Endothelial cell of umbilical vein (primary cell): ENCODE measurements around the gene MESP1. TPM values are rescaled to one million over a fixed set of nuclear protein-coding genes. Genes with fewer than 3 reads are reported as not detected.

Experiments used
- BruUV-seq: library from RNA; stranded (reverse); fragments of 400-500 nt; replicated peaks from 2 replicates; lab custom pipeline; 2021; lab: Mats Ljungman, UMichigan
- CTCF ChIA-PET: fragments of 300-600, 350-600 bp; sonication (Branson Sonifier 250); formaldehyde crosslinking; loops from one replicate; lab custom pipeline; 2021; ENCODE audit warnings: antibody characterized with exemption, inconsistent platforms; lab: Charles Lee
- POLR2A ChIA-PET: fragments of 300-600, 350-600 bp; sonication (Branson Sonifier 250); formaldehyde crosslinking; loops from one replicate; lab custom pipeline; 2021; ENCODE audit warnings: antibody characterized with exemption, inconsistent platforms; lab: Charles Lee
- DNase-seq: peaks from one replicate; pipeline ENCODE4 v3.0.0-alpha.2; 2011; ENCODE audit warnings: low read depth, low spot score
- FAIRE-seq: peaks from 2 replicates; lab custom pipeline; 2011; peaks lifted over from hg19 to GRCh38; lab: Jason Lieb, UNC
- H2AFZ ChIP-seq: 2 replicates; pipeline ENCODE4 v1.6.0; 2012; ENCODE audit warnings: low read depth, low read length, control low read depth, inconsistent platforms
- H3K27ac ChIP-seq: 2 replicates; pipeline ENCODE4 v1.5.1; 2011; ENCODE audit warnings: low read depth, mild to moderate bottlenecking, control low read depth, low read length, moderate library complexity; ENCODE audit not compliant: insufficient read depth
- H3K27me3 ChIP-seq, 2 experiments: 2 replicates each; pipeline versions ENCODE4 v1.6.0 to v1.6.1; 2011; ENCODE audit warnings: low read length in 2 of 2, mixed read lengths in 1 of 2; ENCODE audit not compliant: control insufficient read depth in 2 of 2, insufficient read depth in 2 of 2
- H3K36me3 ChIP-seq, 2 experiments: 2 replicates in 1 of 2; 3 replicates in 1 of 2; pipeline ENCODE4 v1.5.1; 2011; ENCODE audit warnings: low read length in 2 of 2, mild to moderate bottlenecking in 1 of 2, moderate library complexity in 1 of 2; ENCODE audit not compliant: control insufficient read depth in 2 of 2, insufficient read depth in 2 of 2; ENCODE audit errors: extremely low read depth in 1 of 2
- H3K4me1 ChIP-seq: 3 replicates; pipeline ENCODE4 v1.5.1; 2011; ENCODE audit warnings: mild to moderate bottlenecking, low read length; ENCODE audit not compliant: control insufficient read depth, insufficient read depth; ENCODE audit errors: extremely low read depth
- H3K4me2 ChIP-seq: 2 replicates; pipeline ENCODE4 v1.6.1; 2011; ENCODE audit warnings: low read length, control low read depth, mixed read lengths; ENCODE audit not compliant: insufficient read depth
- H3K4me3 ChIP-seq, 3 experiments: fragments of 200-600 bp in 1 of 3; sonication (generic), shearing (Covaris generic) in 1 of 3; replicated peaks in 1 of 3; 2 replicates each; pipeline ENCODE4 v1.5.1; 2011 to 2016; ENCODE audit warnings: control low read depth in 3 of 3, low read length in 3 of 3, mild to moderate bottlenecking in 2 of 3, inconsistent platforms in 1 of 3, low read depth in 1 of 3, moderate library complexity in 1 of 3; ENCODE audit not compliant: insufficient read depth in 1 of 3
- H3K79me2 ChIP-seq: 2 replicates; pipeline ENCODE4 v1.6.0; 2012; ENCODE audit warnings: low read length, inconsistent platforms; ENCODE audit not compliant: control insufficient read depth, insufficient read depth
- H3K9ac ChIP-seq: replicated peaks from 2 replicates; pipeline ENCODE3; 2011; ENCODE audit warnings: low read length, control low read depth; ENCODE audit not compliant: insufficient read depth; ENCODE audit errors: extremely low read depth
- H3K9me1 ChIP-seq: replicated peaks from 3 replicates; pipeline ENCODE4 v1.6.0; 2011; ENCODE audit warnings: mild to moderate bottlenecking, low read length; ENCODE audit not compliant: control insufficient read depth, insufficient read depth; ENCODE audit errors: extremely low read depth
- H3K9me3 ChIP-seq: replicated peaks from 2 replicates; pipeline ENCODE4 v1.5.1; 2012; ENCODE audit warnings: low read length, inconsistent platforms; ENCODE audit not compliant: control insufficient read depth, insufficient read depth
- H4K20me1 ChIP-seq: replicated peaks from 2 replicates; pipeline ENCODE3; 2011; ENCODE audit warnings: mild to moderate bottlenecking, low read length; ENCODE audit not compliant: control insufficient read depth, insufficient read depth; ENCODE audit errors: extremely low read depth
- CTCF ChIP-seq, 2 donors: IDR thresholded peaks; 1 replicate in 1 of 2; 2 replicates in 1 of 2; pipeline ENCODE4 v1.5.1; 2011; ENCODE audit warnings: low read length in 2 of 2, mild to moderate bottlenecking in 2 of 2, moderate library complexity in 2 of 2, control low read depth in 1 of 2, inconsistent platforms in 1 of 2, low read depth in 1 of 2; ENCODE audit not compliant: insufficient read depth in 1 of 2; ENCODE audit errors: extremely low read depth in 1 of 2
- EZH2 ChIP-seq: IDR thresholded peaks from 2 replicates; pipeline ENCODE4 v1.6.1; 2012; ENCODE audit warnings: borderline replicate concordance, low read depth, mild to moderate bottlenecking, moderate library complexity, low read length, inconsistent platforms; ENCODE audit not compliant: severe bottlenecking
- FOS ChIP-seq: IDR thresholded peaks from 2 replicates; pipeline ENCODE4 v1.6.1; 2011; ENCODE audit warnings: mild to moderate bottlenecking, low read length, moderate library complexity, borderline replicate concordance; ENCODE audit not compliant: insufficient read depth
- GATA2 ChIP-seq: IDR thresholded peaks from 2 replicates; pipeline ENCODE4 v1.7.0; 2011; ENCODE audit warnings: low read depth, mild to moderate bottlenecking, moderate library complexity, mixed read lengths, low read length; ENCODE audit not compliant: insufficient read length, insufficient read depth
- JUN ChIP-seq: IDR thresholded peaks from 2 replicates; pipeline ENCODE4 v1.6.1; 2011; ENCODE audit warnings: borderline replicate concordance, low read depth; ENCODE audit not compliant: insufficient read length, insufficient read depth
- MAX ChIP-seq: IDR thresholded peaks from 2 replicates; pipeline ENCODE4 v1.6.1; 2011; ENCODE audit not compliant: insufficient read depth, insufficient read length
- MYC ChIP-seq: IDR thresholded peaks from one replicate; pipeline ENCODE4 v1.6.1; 2011; ENCODE audit warnings: mild to moderate bottlenecking, low read depth, low read length
- POLR2A ChIP-seq: IDR thresholded peaks from 2 replicates; pipeline ENCODE4 v1.6.1; 2012; ENCODE audit warnings: low read depth, mild to moderate bottlenecking, control low read depth, low read length
- POLR2AphosphoS5 ChIP-seq: IDR thresholded peaks from 2 replicates; pipeline ENCODE4 v1.6.1; 2012; ENCODE audit warnings: low read depth, mild to moderate bottlenecking, control low read depth, low read length, moderate library complexity; ENCODE audit not compliant: insufficient read depth
- dilution Hi-C: fragments of 300-500 bp; cut with MboI; formaldehyde crosslinking; loops from one replicate; pipeline ENCODE4 v1.15.0; 2019; ENCODE audit warnings: low sequenced_read_pairs; ENCODE audit not compliant: extremely low pct_ligation_motif_present
- intact Hi-C: fragments of 100-400 bp; cut with micrococcal nuclease; formaldehyde crosslinking; loops from one replicate; pipeline ENCODE4 v1.10.0; 2022
- polyA plus RNA-seq, 4 experiments: library from polyadenylated mRNA; depleted of rRNA in 3 of 4; stranded (reverse) in 3 of 4; unstranded in 1 of 4; fragments of >200 nt; gene quantifications; 2 replicates each; pipeline versions ENCODE4 v1.2.1 to v1.2.3, GENCODE V29; 2011 to 2012; ENCODE audit warnings: missing spikeins in 1 of 4
- total RNA-seq: library from RNA; stranded (reverse); gene quantifications from 2 replicates; pipeline ENCODE4 v1.2.3, GENCODE V29; 2021

The MESP1 gene
- total and polyA plus RNA-seq, 2 donors (not counting 3 experiments of a cell fraction or from before 2014, with no cell fraction given) = 0.68 to 1.7 TPM

GRCh38 chr15:89767411-89767915 is 16.4 kb upstream of the MESP1 start:
- H3K79me2 ChIP-seq = no peaks in the 10 kb centered on the region
- no TSS peak for BruUV-seq
- H3K36me3 ChIP-seq = no peaks in the 10 kb centered on the region
- no peak overlapping the region for H3K4me3 ChIP-seq
- no peak overlapping the region for H2AFZ ChIP-seq
- H3K27ac ChIP-seq = no peak overlapping the region
- ChIA-PET POLR2A (no interaction called here), CTCF (interaction anchor here (0.9 to 2.3 kb wide), 6 partner anchors 8 to 121 kb away, joined by 3 to 22 read pairs (median 4); partner anchors contain the start of gene ANPEP)
- no peak for TF ChIP-seq POLR2AphosphoS5
- no peak for TF ChIP-seq FOS
- intact Hi-C loops = no loop called here
- DNase-seq (no peak), FAIRE-seq (no peak)
- no peaks in the 10 kb centered on the region for H3K4me1 ChIP-seq
- H3K27me3 ChIP-seq = no peaks in the 10 kb centered on the region
- no peaks in the 10 kb centered on the region for H4K20me1 ChIP-seq
- dilution Hi-C loops = loop anchor here (25.0 kb wide), 1 partner anchor 95 kb away; no protein-coding TSS in a partner anchor
- no peak overlapping the region for H3K9ac ChIP-seq
- no peaks in the 10 kb centered on the region for H3K9me3 ChIP-seq
- H3K9me1 ChIP-seq = no peaks in the 10 kb centered on the region
- H3K4me2 ChIP-seq = no peak overlapping the region

- H3K4me2 ChIP-seq = no peak overlapping the region
- no peak overlapping the region for H3K27ac ChIP-seq
- no peaks in the 10 kb centered on the region for H3K79me2 ChIP-seq
- ChIA-PET CTCF (interaction anchor here (0.7 to 1.7 kb wide), 2 partner anchors 17 to 108 kb away, joined by 3 to 11 read pairs; no protein-coding TSS in a partner anchor), POLR2A (no interaction called here)
- H4K20me1 ChIP-seq = no peaks in the 10 kb centered on the region
- H3K9ac ChIP-seq = no peak overlapping the region
- no peak overlapping the region for H3K4me3 ChIP-seq
- no peaks in the 10 kb centered on the region for H3K36me3 ChIP-seq
- H3K27me3 ChIP-seq = no peaks in the 10 kb centered on the region
- dilution Hi-C loops (loop anchor here (25.0 kb wide), 1 partner anchor 96 kb away; no protein-coding TSS in a partner anchor), intact Hi-C loops (no loop called here)
- DNase-seq = no peak
- BruUV-seq = no TSS peak
- no peaks in the 10 kb centered on the region for H3K9me3 ChIP-seq
- no peaks in the 10 kb centered on the region for H3K9me1 ChIP-seq
- no peaks in the 10 kb centered on the region for H3K4me1 ChIP-seq
- H2AFZ ChIP-seq = no peak overlapping the region
- TF ChIP-seq POLR2A (no peak), MYC (no peak), FOS (no peak), MAX (no peak), CTCF (IDR thresholded peaks at IDR 0.05; ENCODE audit: extremely low read depth in 1 of 2, insufficient read depth in 1 of 2, low read depth in 1 of 2, low read length in 2 of 2) (no peak), EZH2 (no peak), JUN (no peak), GATA2 (no peak), POLR2AphosphoS5 (no peak)
- FAIRE-seq = no peak
Measured at GRCh38 chr15:89766357-89767311, 15.6 kb upstream of the MESP1 start.
